HL-60 (cell line): Measurements from ENCODE around the gene ITGAV.

Experiments used
- CTCF ChIP-seq: IDR thresholded peaks from one replicate; pipeline ENCODE4 v1.5.1; 2011; ENCODE audit warnings: low read length, control low read depth, inconsistent platforms; ENCODE audit not compliant: insufficient read depth
- GABPA ChIP-seq: IDR thresholded peaks from 2 replicates; pipeline ENCODE4 v1.6.1; 2012; ENCODE audit warnings: low read depth
- POLR2AphosphoS5 ChIP-seq: IDR thresholded peaks from 2 replicates; pipeline ENCODE4 v1.6.1; 2012; ENCODE audit warnings: low read depth
- REST ChIP-seq: IDR thresholded peaks from 2 replicates; pipeline ENCODE4 v1.6.1; 2012; ENCODE audit warnings: low read depth; ENCODE audit not compliant: insufficient replicate concordance
- SPI1 ChIP-seq: IDR thresholded peaks from 2 replicates; pipeline ENCODE4 v1.6.1; 2012; ENCODE audit warnings: low read depth, mild to moderate bottlenecking, borderline replicate concordance

GRCh38 chr2:186728631-186729030, 138.8 kb downstream of the ITGAV start:
- no peak for TF ChIP-seq CTCF
- no peak for TF ChIP-seq POLR2AphosphoS5
- no peak for TF ChIP-seq REST
- TF ChIP-seq GABPA: no peak
- TF ChIP-seq SPI1: no peak
